Measurements from ENCODE around the gene STRAP. TPM values are rescaled to one million over a fixed set of nuclear protein-coding genes. Genes with fewer than 3 reads are reported as not detected.

The STRAP gene
- total and polyA plus RNA-seq, 10 of the 15 experiments (the other 5 are each of a cell fraction or from before 2014, with no cell fraction given), result 64.3 to 281 (median 119) TPM

- peak; percentile 38; the same call in 1 of the 2 replicates for TF ChIP-seq ZNF687 (IDR thresholded peaks at IDR 0.05)
- TF ChIP-seq SMARCA5 (IDR thresholded peaks at IDR 0.05), result 0 out of 2 replicates have a peak, but pooled peaks have one; percentile 35
- TF ChIP-seq IKZF1 (conservative IDR thresholded peaks at IDR 0.05), result peak; percentile 71
- peak; percentile 63; the same call in 1 of the 2 replicates for TF ChIP-seq MLLT1 (IDR thresholded peaks at IDR 0.05)
- TF ChIP-seq GATAD2B (conservative IDR thresholded peaks at IDR 0.05; ENCODE audit: low read depth), result peak; percentile 76; the same call in 1 of the 2 replicates
- TF ChIP-seq IRF4 (IDR thresholded peaks at IDR 0.05; ENCODE audit: low read depth, low read length), result peak; percentile 86; the same call in 1 of the 2 replicates
- TF ChIP-seq KAT2A (conservative IDR thresholded peaks at IDR 0.05; ENCODE audit: control insufficient read depth, low read depth, low read length), result no peak
- TF ChIP-seq FOXK2 (IDR thresholded peaks at IDR 0.05), result no peak
- TF ChIP-seq DPF2 (IDR thresholded peaks at IDR 0.05), result 0 out of 2 replicates have a peak, but pooled peaks have one; percentile 26
These were observed 46.8 kb downstream of the STRAP start (continued) for GRCh38 chr12:15928870-15929571.

Measured in GM12878 (cell line).